K562 (cell line): Measurements from ENCODE around the gene RHOBTB3. TPM values are rescaled to one million over a fixed set of nuclear protein-coding genes. Genes with fewer than 3 reads are reported as not detected.
A peak's percentile ranks its signal among the peaks of the same experiment; 100 is the strongest.

Source experiments
- BCLAF1 ChIP-seq, 2 experiments: fragments of 450-650 bp in 1 of 2; IDR thresholded peaks; 2 replicates each; pipeline ENCODE4 v1.6.1; 2011 to 2017; ENCODE audit warnings: low read depth in 2 of 2, antibody characterized with exemption in 1 of 2, borderline replicate concordance in 1 of 2, low read length in 1 of 2, mild to moderate bottlenecking in 1 of 2, mixed read lengths in 1 of 2; ENCODE audit not compliant: control insufficient read depth in 1 of 2
- BCOR ChIP-seq: fragments of 450-650 bp; IDR thresholded peaks from 2 replicates; pipeline ENCODE4 v1.6.1; 2016
- BHLHE40 ChIP-seq: IDR thresholded peaks from 2 replicates; pipeline ENCODE4 v1.6.1; 2011; ENCODE audit warnings: low read length, improper control_type of control experiment
- CBX2 ChIP-seq: fragments of 200-600 bp; sonication (generic); IDR thresholded peaks from one replicate; pipeline ENCODE4 v1.6.1; 2012; ENCODE audit warnings: mild to moderate bottlenecking, low read length, inconsistent platforms; ENCODE audit not compliant: insufficient read depth, poor library complexity, severe bottlenecking
- EGR1 ChIP-seq: fragments of 450-650 bp; conservative IDR thresholded peaks from 2 replicates; pipeline ENCODE4 v1.6.1; 2017; ENCODE audit warnings: mild to moderate bottlenecking
- ETS2 ChIP-seq: IDR thresholded peaks from 2 replicates; pipeline ENCODE4 v1.6.1; 2016; ENCODE audit warnings: borderline replicate concordance, missing genetic modification characterization, mild to moderate bottlenecking, moderate library complexity, missing compliant biosample characterization; ENCODE audit not compliant: poor library complexity, severe bottlenecking
- HOXB6 ChIP-seq: fragments of 250-450 bp; sonication (Bioruptor Pico); IDR thresholded peaks from 2 replicates; pipeline ENCODE4 v1.5.1; 2022; ENCODE audit warnings: mild to moderate bottlenecking, borderline replicate concordance
- HSF4 ChIP-seq: fragments of 250-450 bp; sonication (Bioruptor Pico); IDR thresholded peaks from 2 replicates; pipeline ENCODE4 v2.1.2; 2022; ENCODE audit warnings: mild to moderate bottlenecking, moderate library complexity, borderline replicate concordance
- KDM2B ChIP-seq: fragments of 250-450 bp; sonication (Bioruptor Pico); IDR thresholded peaks from 2 replicates; pipeline ENCODE4 v1.8.0; 2021; ENCODE audit warnings: mild to moderate bottlenecking, moderate library complexity
- L3MBTL2 ChIP-seq: fragments of 450-650 bp; IDR thresholded peaks from 2 replicates; pipeline ENCODE4 v1.6.1; 2016; ENCODE audit warnings: mild to moderate bottlenecking, moderate library complexity
- MECOM ChIP-seq: fragments of 250-450 bp; sonication (Bioruptor Pico); IDR thresholded peaks from 2 replicates; pipeline ENCODE4 v1.8.0; 2022; ENCODE audit warnings: inconsistent platforms
- MIER1 ChIP-seq: fragments of 450-650 bp; IDR thresholded peaks from 2 replicates; pipeline ENCODE4 v1.6.1; 2016; ENCODE audit warnings: antibody characterized with exemption, mild to moderate bottlenecking, low read depth
- NCOA2 ChIP-seq, 2 experiments: fragments of 450-650 bp; IDR thresholded peaks; 2 replicates each; pipeline ENCODE4 v1.6.1; 2018; ENCODE audit warnings: mild to moderate bottlenecking in 2 of 2, moderate library complexity in 1 of 2; ENCODE audit not compliant: partially characterized antibody in 2 of 2
- NFATC3 ChIP-seq: fragments of 450-650 bp; IDR thresholded peaks from 2 replicates; pipeline ENCODE4 v1.6.1; 2017; ENCODE audit warnings: mild to moderate bottlenecking
- RBM15 ChIP-seq: fragments of 200-400 bp; formaldehyde crosslinking; IDR thresholded peaks from 2 replicates; pipeline ENCODE4 v1.6.1; 2018; ENCODE audit warnings: mild to moderate bottlenecking, low read length, moderate library complexity; ENCODE audit not compliant: insufficient read depth
- SETDB1 ChIP-seq: IDR thresholded peaks from one replicate; pipeline ENCODE4 v1.6.1; 2012; ENCODE audit warnings: low read length, control low read depth, inconsistent platforms
- TBL1XR1 ChIP-seq, 2 experiments: IDR thresholded peaks; 2 replicates each; pipeline ENCODE4 v1.6.1; 2012; ENCODE audit warnings: improper control_type of control experiment in 2 of 2, low read length in 2 of 2, mild to moderate bottlenecking in 1 of 2
- TCF15 ChIP-seq: fragments of 250-450 bp; sonication (Bioruptor Pico); IDR thresholded peaks from 2 replicates; pipeline ENCODE4 v1.8.0; 2022; ENCODE audit warnings: moderate library complexity, mild to moderate bottlenecking, inconsistent platforms
- THRB ChIP-seq: fragments of 450-650 bp; formaldehyde crosslinking; conservative IDR thresholded peaks from 2 replicates; pipeline ENCODE4 v1.4.0; 2022; ENCODE audit warnings: mild to moderate bottlenecking, missing genetic modification characterization
- U2AF2 ChIP-seq: fragments of 200-400 bp; formaldehyde crosslinking; optimal IDR thresholded peaks from 2 replicates; pipeline ENCODE3; 2017; ENCODE audit warnings: low read depth, mild to moderate bottlenecking, low read length
- XRCC3 ChIP-seq: fragments of 450-650 bp; IDR thresholded peaks from 2 replicates; pipeline ENCODE4 v1.6.1; 2017; ENCODE audit warnings: mild to moderate bottlenecking, moderate library complexity
- ZNF239 ChIP-seq: fragments of 250-450 bp; sonication (Bioruptor Pico); IDR thresholded peaks from 2 replicates; pipeline ENCODE4 v1.4.0; 2020; ENCODE audit warnings: mild to moderate bottlenecking
- ZNF75A ChIP-seq: fragments of 450-650 bp; formaldehyde crosslinking; IDR thresholded peaks from 2 replicates; pipeline ENCODE4 v1.4.0; 2020; ENCODE audit warnings: mild to moderate bottlenecking
- ZNF764 ChIP-seq: fragments of 250-450 bp; sonication (Bioruptor Pico); IDR thresholded peaks from 2 replicates; pipeline ENCODE4 v1.4.0; 2020; ENCODE audit warnings: low read depth, mild to moderate bottlenecking, moderate library complexity
- ZNF77 ChIP-seq: fragments of 250-450 bp; sonication (Bioruptor Pico); IDR thresholded peaks from 2 replicates; pipeline ENCODE4 v1.5.0; 2020
- ZNF778 ChIP-seq: fragments of 450-650 bp; formaldehyde crosslinking; IDR thresholded peaks from 2 replicates; pipeline ENCODE4 v1.4.0; 2020; ENCODE audit warnings: mild to moderate bottlenecking, moderate library complexity
- polyA plus RNA-seq, 8 experiments: library from polyadenylated mRNA; depleted of rRNA in 4 of 8; stranded (reverse) in 5 of 8; unstranded in 3 of 8; fragments of >200 nt; fragmentation: Nextera tagmentation in 2 of 8; fragmentation: Illumina TruSeq in 1 of 8; extraction: Ambion mirVana in 2 of 8; extraction: Trizol in 1 of 8; gene quantifications; 2 replicates each; pipeline versions ENCODE4 v1.2.1 to v1.2.3, GENCODE V29; 2011 to 2014; ENCODE audit warnings: inconsistent platforms in 1 of 8, missing spikeins in 1 of 8
- total RNA-seq, 7 experiments: library from RNA; depleted of rRNA in 6 of 7; stranded (reverse); fragments of >200 nt in 6 of 7; fragmentation: Illumina TruSeq in 2 of 7; extraction: Trizol in 2 of 7; gene quantifications; 2 replicates each; pipeline versions ENCODE4 v1.2.1 to v1.2.3, GENCODE V29; 2011 to 2021; ENCODE audit warnings: low replicate concordance in 1 of 7

The RHOBTB3 gene
- total and polyA plus RNA-seq, 9 of the 15 experiments (the other 6 are each of a cell fraction or from before 2014, with no cell fraction given) = 39.7 to 143 (median 115) TPM

- TF ChIP-seq RBM15 (no peak), L3MBTL2 (no peak), NCOA2 (IDR thresholded peaks at IDR 0.05; ENCODE audit: partially characterized antibody in 2 of 2) (no peak), TBL1XR1 (IDR thresholded peaks at IDR 0.05; ENCODE audit: low read length in 2 of 2) (peak in 1 of 2 experiments; percentile 21; a peak in 2 of 4 replicates), CBX2 (no peak), BCLAF1 (IDR thresholded peaks at IDR 0.05; ENCODE audit: borderline replicate concordance in 1 of 2, control insufficient read depth in 1 of 2, low read depth in 2 of 2, low read length in 1 of 2) (no peak), ZNF778 (CRISPR knock-in tag) (peak; percentile 89; the same call in 1 of the 2 replicates), BHLHE40 (no peak), HOXB6 (CRISPR knock-in tag) (peak; percentile 97), ETS2 (tag) (peak; percentile 97), BCOR (no peak), ZNF75A (CRISPR knock-in tag) (peak; percentile 96), THRB (CRISPR knock-in tag) (peak; percentile 99), MIER1 (no peak), ZNF77 (CRISPR knock-in tag) (peak; percentile 95), ZNF764 (CRISPR knock-in tag) (peak; percentile 88), TCF15 (CRISPR knock-in tag) (peak; percentile 100), ZNF239 (CRISPR knock-in tag) (peak; percentile 98), MECOM (peak; percentile 100), NFATC3 (no peak), HSF4 (peak; percentile 98), XRCC3 (no peak), SETDB1 (no peak), EGR1 (peak; percentile 64), U2AF2 (no peak), KDM2B (CRISPR knock-in tag) (peak; percentile 99)
Measured at GRCh38 chr5:95728494-95729114, 2.5 kb upstream of the RHOBTB3 start (continued).
